ENCODE data around the gene ADARB2. TPM values are rescaled to one million over a fixed set of nuclear protein-coding genes. Genes with fewer than 3 reads are reported as not detected.

ADARB2 gene
- total RNA-seq, 1 donor from 2014 or later = under 0.01 TPM

GRCh38 chr10:1754506-1755153, 17.3 kb upstream of the ADARB2 start:
- H3K9me3 ChIP-seq (ENCODE audit: control insufficient read depth in 3 of 3, low read length in 3 of 3) = peaks cover 0 to 7% (median 3%) of the 10 kb centered on the region in 3 donors
- no peak overlapping the region for H3K9ac ChIP-seq (ENCODE audit: low read depth in 1 of 3, low read length in 3 of 3)
- H3K36me3 ChIP-seq (ENCODE audit: control insufficient read depth in 3 of 3, insufficient read depth in 3 of 3, low read length in 3 of 3) = no peaks in the 10 kb centered on the region
- H3K27ac ChIP-seq (ENCODE audit: low read depth, low read length) = no peak overlapping the region
- H3K27me3 ChIP-seq (ENCODE audit: control insufficient read depth in 3 of 3, insufficient read depth in 3 of 3, low read length in 3 of 3) = peaks cover 0 to 3% (median 0%) of the 10 kb centered on the region in 3 donors
- no peak overlapping the region for H3K4me3 ChIP-seq (ENCODE audit: low read length in 3 of 3)
- H3K4me1 ChIP-seq (ENCODE audit: control insufficient read depth in 3 of 3, insufficient read depth in 3 of 3, low read length in 3 of 3) = no peaks in the 10 kb centered on the region

- H3K27ac ChIP-seq (ENCODE audit: low read depth, low read length) = no peak overlapping the region
- peaks cover 0 to 3% (median 0%) of the 10 kb centered on the region in 3 donors for H3K27me3 ChIP-seq (ENCODE audit: control insufficient read depth in 3 of 3, insufficient read depth in 3 of 3, low read length in 3 of 3)
- no peak overlapping the region for H3K4me3 ChIP-seq (ENCODE audit: low read length in 3 of 3)
- peaks cover 0 to 3% (median 2%) of the 10 kb centered on the region in 3 donors for H3K9me3 ChIP-seq (ENCODE audit: control insufficient read depth in 3 of 3, low read length in 3 of 3)
- H3K9ac ChIP-seq (ENCODE audit: low read depth in 1 of 3, low read length in 3 of 3) = no peak overlapping the region
- no peaks in the 10 kb centered on the region for H3K36me3 ChIP-seq (ENCODE audit: control insufficient read depth in 3 of 3, insufficient read depth in 3 of 3, low read length in 3 of 3)
- no peaks in the 10 kb centered on the region for H3K4me1 ChIP-seq (ENCODE audit: control insufficient read depth in 3 of 3, insufficient read depth in 3 of 3, low read length in 3 of 3)
Observed at GRCh38 chr10:1752153-1752552, 14.8 kb upstream of the ADARB2 start.

- Histone ChIP-seq H3K27ac (ENCODE audit: low read depth, low read length) (no peak overlapping the region), H3K9me3 (ENCODE audit: control insufficient read depth in 3 of 3, low read length in 3 of 3) (peaks cover 0 to 7% (median 2%) of the 10 kb centered on the region in 3 donors), H3K4me1 (ENCODE audit: control insufficient read depth in 3 of 3, insufficient read depth in 3 of 3, low read length in 3 of 3) (no peaks in the 10 kb centered on the region), H3K4me3 (ENCODE audit: low read length in 3 of 3) (no peak overlapping the region), H3K36me3 (ENCODE audit: control insufficient read depth in 3 of 3, insufficient read depth in 3 of 3, low read length in 3 of 3) (no peaks in the 10 kb centered on the region), H3K9ac (ENCODE audit: low read depth in 1 of 3, low read length in 3 of 3) (no peak overlapping the region), H3K27me3 (ENCODE audit: control insufficient read depth in 3 of 3, insufficient read depth in 3 of 3, low read length in 3 of 3) (peaks cover 0 to 7% (median 3%) of the 10 kb centered on the region in 3 donors)
Observed at GRCh38 chr10:1747590-1748157, 10.3 kb upstream of the ADARB2 start.

GRCh38 chr10:1746796-1747195, 9.5 kb upstream of the ADARB2 start:
- Histone ChIP-seq H3K27me3 (ENCODE audit: control insufficient read depth in 3 of 3, insufficient read depth in 3 of 3, low read length in 3 of 3) (peaks cover 0 to 4% (median 3%) of the 10 kb centered on the region in 3 donors), H3K9ac (ENCODE audit: low read depth in 1 of 3, low read length in 3 of 3) (no peak overlapping the region), H3K4me3 (ENCODE audit: low read length in 3 of 3) (no peak overlapping the region), H3K4me1 (ENCODE audit: control insufficient read depth in 3 of 3, insufficient read depth in 3 of 3, low read length in 3 of 3) (no peaks in the 10 kb centered on the region), H3K9me3 (ENCODE audit: control insufficient read depth in 3 of 3, low read length in 3 of 3) (peaks cover 0 to 7% (median 2%) of the 10 kb centered on the region in 3 donors), H3K27ac (ENCODE audit: low read depth, low read length) (no peak overlapping the region), H3K36me3 (ENCODE audit: control insufficient read depth in 3 of 3, insufficient read depth in 3 of 3, low read length in 3 of 3) (no peaks in the 10 kb centered on the region)

GRCh38 chr10:1745780-1746456, 8.6 kb upstream of the ADARB2 start:
- Histone ChIP-seq H3K9ac (ENCODE audit: low read depth in 1 of 3, low read length in 3 of 3) (no peak overlapping the region), H3K4me3 (ENCODE audit: low read length in 3 of 3) (no peak overlapping the region), H3K4me1 (ENCODE audit: control insufficient read depth in 3 of 3, insufficient read depth in 3 of 3, low read length in 3 of 3) (no peaks in the 10 kb centered on the region), H3K9me3 (ENCODE audit: control insufficient read depth in 3 of 3, low read length in 3 of 3) (peaks cover 0 to 7% (median 2%) of the 10 kb centered on the region in 3 donors), H3K27ac (ENCODE audit: low read depth, low read length) (no peak overlapping the region), H3K27me3 (ENCODE audit: control insufficient read depth in 3 of 3, insufficient read depth in 3 of 3, low read length in 3 of 3) (peaks cover 0 to 9% (median 3%) of the 10 kb centered on the region in 3 donors), H3K36me3 (ENCODE audit: control insufficient read depth in 3 of 3, insufficient read depth in 3 of 3, low read length in 3 of 3) (no peaks in the 10 kb centered on the region)

- peaks cover 8 to 22% (median 9%) of the 10 kb centered on the region in 3 donors for H3K27me3 ChIP-seq (ENCODE audit: control insufficient read depth in 3 of 3, insufficient read depth in 3 of 3, low read length in 3 of 3)
- H3K36me3 ChIP-seq (ENCODE audit: control insufficient read depth in 3 of 3, insufficient read depth in 3 of 3, low read length in 3 of 3) = no peaks in the 10 kb centered on the region
- H3K27ac ChIP-seq (ENCODE audit: low read depth, low read length) = no peak overlapping the region
- H3K4me3 ChIP-seq (ENCODE audit: low read length in 3 of 3) = no peak overlapping the region
- no peak overlapping the region for H3K9ac ChIP-seq (ENCODE audit: low read depth in 1 of 3, low read length in 3 of 3)
- no peaks in the 10 kb centered on the region for H3K4me1 ChIP-seq (ENCODE audit: control insufficient read depth in 3 of 3, insufficient read depth in 3 of 3, low read length in 3 of 3)
- peaks cover 0 to 7% (median 2%) of the 10 kb centered on the region in 3 donors for H3K9me3 ChIP-seq (ENCODE audit: control insufficient read depth in 3 of 3, low read length in 3 of 3)
Observed at GRCh38 chr10:1744524-1744923, 7.2 kb upstream of the ADARB2 start.

- H3K4me1 ChIP-seq (ENCODE audit: control insufficient read depth in 3 of 3, insufficient read depth in 3 of 3, low read length in 3 of 3) = no peaks in the 10 kb centered on the region
- peaks cover 0 to 7% (median 0%) of the 10 kb centered on the region in 3 donors for H3K9me3 ChIP-seq (ENCODE audit: control insufficient read depth in 3 of 3, low read length in 3 of 3)
- no peak overlapping the region for H3K4me3 ChIP-seq (ENCODE audit: low read length in 3 of 3)
- no peak overlapping the region for H3K27ac ChIP-seq (ENCODE audit: low read depth, low read length)
- H3K36me3 ChIP-seq (ENCODE audit: control insufficient read depth in 3 of 3, insufficient read depth in 3 of 3, low read length in 3 of 3) = no peaks in the 10 kb centered on the region
- no peak overlapping the region for H3K9ac ChIP-seq (ENCODE audit: low read depth in 1 of 3, low read length in 3 of 3)
- peaks cover 13 to 33% (median 15%) of the 10 kb centered on the region in 3 donors for H3K27me3 ChIP-seq (ENCODE audit: control insufficient read depth in 3 of 3, insufficient read depth in 3 of 3, low read length in 3 of 3)
Observed at GRCh38 chr10:1743141-1743540, 5.8 kb upstream of the ADARB2 start.

- H3K4me1 ChIP-seq (ENCODE audit: control insufficient read depth in 3 of 3, insufficient read depth in 3 of 3, low read length in 3 of 3) = no peaks in the 10 kb centered on the region
- H3K9ac ChIP-seq (ENCODE audit: low read depth in 1 of 3, low read length in 3 of 3) = no peak overlapping the region
- H3K27ac ChIP-seq (ENCODE audit: low read depth, low read length) = no peak overlapping the region
- no peaks in the 10 kb centered on the region for H3K36me3 ChIP-seq (ENCODE audit: control insufficient read depth in 3 of 3, insufficient read depth in 3 of 3, low read length in 3 of 3)
- peaks cover 0 to 2% (median 0%) of the 10 kb centered on the region in 3 donors for H3K9me3 ChIP-seq (ENCODE audit: control insufficient read depth in 3 of 3, low read length in 3 of 3)
- H3K27me3 ChIP-seq (ENCODE audit: control insufficient read depth in 3 of 3, insufficient read depth in 3 of 3, low read length in 3 of 3) = peaks cover 23 to 45% (median 29%) of the 10 kb centered on the region in 3 donors
- no peak overlapping the region for H3K4me3 ChIP-seq (ENCODE audit: low read length in 3 of 3)
Observed at GRCh38 chr10:1741450-1741849, 4.1 kb upstream of the ADARB2 start.

GRCh38 chr10:1739751-1740150, 2.4 kb upstream of the ADARB2 start:
- H3K4me1 ChIP-seq (ENCODE audit: control insufficient read depth in 3 of 3, insufficient read depth in 3 of 3, low read length in 3 of 3) = no peaks in the 10 kb centered on the region
- no peak overlapping the region for H3K27ac ChIP-seq (ENCODE audit: low read depth, low read length)
- no peaks in the 10 kb centered on the region for H3K36me3 ChIP-seq (ENCODE audit: control insufficient read depth in 3 of 3, insufficient read depth in 3 of 3, low read length in 3 of 3)
- peaks cover 33 to 58% (median 34%) of the 10 kb centered on the region in 3 donors for H3K27me3 ChIP-seq (ENCODE audit: control insufficient read depth in 3 of 3, insufficient read depth in 3 of 3, low read length in 3 of 3)
- H3K9ac ChIP-seq (ENCODE audit: low read depth in 1 of 3, low read length in 3 of 3) = no peak overlapping the region
- H3K4me3 ChIP-seq (ENCODE audit: low read length in 3 of 3) = no peak overlapping the region
- no peaks in the 10 kb centered on the region for H3K9me3 ChIP-seq (ENCODE audit: control insufficient read depth in 3 of 3, low read length in 3 of 3)

- Histone ChIP-seq H3K4me1 (ENCODE audit: control insufficient read depth in 3 of 3, insufficient read depth in 3 of 3, low read length in 3 of 3) (no peaks in the 10 kb centered on the region), H3K4me3 (ENCODE audit: low read length in 3 of 3) (no peak overlapping the region), H3K36me3 (ENCODE audit: control insufficient read depth in 3 of 3, insufficient read depth in 3 of 3, low read length in 3 of 3) (no peaks in the 10 kb centered on the region), H3K9me3 (ENCODE audit: control insufficient read depth in 3 of 3, low read length in 3 of 3) (no peaks in the 10 kb centered on the region), H3K9ac (ENCODE audit: low read depth in 1 of 3, low read length in 3 of 3) (no peak overlapping the region), H3K27ac (ENCODE audit: low read depth, low read length) (no peak overlapping the region), H3K27me3 (ENCODE audit: control insufficient read depth in 3 of 3, insufficient read depth in 3 of 3, low read length in 3 of 3) (peaks cover 33 to 58% (median 34%) of the 10 kb centered on the region in 3 donors)
Observed at GRCh38 chr10:1738950-1739349, 1.6 kb upstream of the ADARB2 start.

Measured in skeletal muscle tissue (tissue), 4 donors.